NK-92 treated with Interleukin-12 subunit alpha and Interleukin-12 subunit beta, amount 100 ng/mL, for 24 hours (cell line): ENCODE data around the gene PKNOX2.

ENCODE experiments used
- DNase-seq: peaks from one replicate; lab custom pipeline; 2025; lab: John Stamatoyannopoulos, UW

The PKNOX2 gene

GRCh38 chr11:125154378-125155099 lies 10.0 kb upstream of the PKNOX2 start:
- no peak for DNase-seq

GRCh38 chr11:125155100-125155444 lies 9.5 kb upstream of the PKNOX2 start:
- no peak for DNase-seq

DNA sequence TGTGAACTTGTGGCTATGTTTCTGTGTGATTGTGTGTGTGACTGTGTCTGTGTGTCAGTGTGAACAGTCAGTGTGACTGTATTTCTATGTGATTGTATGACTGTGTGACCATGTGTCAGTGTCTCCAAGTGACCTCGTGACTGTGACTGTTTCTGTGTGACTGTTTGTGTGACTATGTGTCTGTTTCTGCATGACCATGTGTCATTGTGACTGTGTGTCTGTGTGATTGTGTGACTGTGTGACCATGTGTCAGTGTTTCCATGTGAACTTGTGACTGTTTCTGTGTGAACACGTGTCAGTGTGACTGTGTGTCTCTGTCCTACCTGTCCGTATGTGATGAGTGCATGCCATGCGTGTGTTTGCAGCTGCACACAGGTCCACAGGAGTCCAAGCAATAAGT lies 8.8 kb upstream of the PKNOX2 start:
- DNase-seq: no peak

DNA sequence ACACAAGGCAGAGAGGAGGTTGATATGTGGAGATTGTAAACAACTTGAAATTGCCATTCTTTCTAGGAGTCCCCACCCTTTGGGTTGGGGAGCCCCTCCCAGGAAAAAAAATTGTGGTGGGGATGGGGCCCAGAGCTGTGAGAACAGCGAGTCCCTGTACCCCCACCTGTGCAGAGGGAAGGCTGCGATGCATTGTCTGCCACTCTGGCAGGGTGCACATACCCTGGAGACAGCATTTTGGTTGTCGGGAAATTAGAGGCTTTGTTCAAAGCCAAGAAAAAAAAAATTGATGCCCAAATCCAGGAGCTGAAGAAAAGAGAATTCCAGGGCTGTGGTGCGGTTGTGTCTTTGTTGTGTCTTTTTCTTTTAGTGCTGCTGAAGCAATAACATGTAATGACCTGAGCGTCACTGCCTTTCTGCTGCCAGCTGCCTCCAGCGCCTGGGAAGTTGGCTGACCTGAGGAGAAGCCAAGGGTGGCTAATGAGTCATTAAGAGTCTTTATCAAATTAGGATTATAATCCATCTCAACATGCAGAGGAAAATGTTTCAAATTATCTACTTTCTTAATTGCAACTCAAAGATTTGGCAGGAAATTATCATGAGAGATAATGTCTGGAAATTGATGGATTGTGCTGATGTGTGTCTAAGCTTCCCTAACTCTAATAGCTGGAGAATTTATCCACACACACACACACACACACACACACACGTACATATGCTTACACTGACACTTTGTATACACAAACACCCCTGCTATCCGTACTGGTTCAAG lies 8.0 kb upstream of the PKNOX2 start:
- no peak for DNase-seq

- DNase-seq: no peak
Observed at GRCh38 chr11:125157118-125157733, 7.3 kb upstream of the PKNOX2 start.

- no peak for DNase-seq
Observed at GRCh38 chr11:125157953-125158680, 6.4 kb upstream of the PKNOX2 start.

DNA sequence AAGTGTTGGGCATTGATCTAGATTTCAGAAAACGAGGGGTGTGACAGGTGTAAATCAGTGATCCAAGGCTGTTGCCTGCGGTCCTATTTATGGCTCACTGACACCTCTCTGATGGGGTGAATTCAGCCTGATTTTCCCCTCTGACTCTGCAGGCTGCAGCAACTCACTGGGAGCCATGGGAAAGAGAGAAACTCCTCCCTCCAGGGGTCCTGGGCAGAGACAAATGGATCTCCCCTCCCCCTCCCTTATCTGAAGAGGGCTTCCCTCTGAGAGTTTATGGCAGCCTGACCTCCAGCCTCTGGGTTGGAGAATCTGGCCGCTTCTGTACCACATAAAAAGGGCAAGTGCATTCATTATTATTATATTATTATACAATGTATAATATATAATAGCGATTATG lies 1.8 kb upstream of the PKNOX2 start:
- DNase-seq: no peak

- no peak for DNase-seq
Observed at GRCh38 chr11:125163431-125164063, 1.0 kb upstream of the PKNOX2 start.

DNA sequence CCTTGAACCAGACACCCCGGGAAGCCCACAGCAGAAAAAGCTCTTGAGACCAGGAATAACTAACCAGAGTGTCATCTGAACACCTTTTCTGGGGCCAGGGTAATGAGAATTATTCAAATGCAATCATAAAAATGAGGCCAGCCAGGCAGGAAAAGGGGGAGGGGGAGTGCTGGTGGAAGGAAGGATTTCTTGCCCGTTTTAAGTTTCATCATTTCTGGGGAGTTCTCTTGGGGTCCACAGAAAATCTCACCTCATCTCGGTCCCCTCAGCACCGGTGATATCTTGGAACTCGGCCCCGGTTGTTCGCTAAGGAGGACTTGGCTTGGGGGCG lies 495 bp upstream of the PKNOX2 start:
- DNase-seq: no peak

DNA sequence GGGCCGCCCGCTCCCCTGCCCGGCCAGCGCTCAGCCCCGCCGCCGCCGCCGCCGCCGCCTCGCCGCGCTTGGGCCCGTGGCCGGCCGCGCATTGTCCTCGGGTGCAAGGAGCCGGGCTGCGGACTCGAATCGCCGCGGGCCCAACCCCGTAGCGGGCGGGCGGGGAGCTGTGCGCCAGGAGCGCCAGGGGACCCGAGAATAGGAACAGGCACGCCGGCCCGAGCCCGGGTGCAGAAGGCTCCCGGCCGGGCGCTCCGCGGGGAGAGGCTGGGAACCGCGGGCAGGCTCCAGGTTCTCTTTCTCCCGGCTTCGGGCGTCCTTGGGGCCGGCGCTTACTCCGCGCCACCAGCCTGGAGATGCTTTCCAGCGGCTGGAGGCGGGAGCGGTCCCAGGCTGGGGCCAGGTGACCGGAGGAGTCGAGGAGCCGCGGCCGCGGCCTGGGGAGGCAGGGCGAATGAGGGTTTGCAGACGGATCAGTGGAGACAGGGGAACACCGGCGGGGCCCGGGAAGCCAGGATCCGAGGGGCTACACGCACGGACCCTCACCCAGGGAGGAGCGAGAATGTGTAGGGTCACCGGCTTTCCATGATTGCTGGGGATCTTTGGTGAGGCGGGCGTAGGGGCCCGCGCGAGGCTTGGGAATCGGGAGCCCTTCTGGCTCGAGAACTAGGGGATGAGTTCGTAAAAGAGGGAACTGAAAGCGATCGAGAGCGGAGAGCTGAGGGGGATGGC lies 726 bp downstream of the PKNOX2 start:
- no peak for DNase-seq

GRCh38 chr11:125165843-125166763 lies 1.6 kb downstream of the PKNOX2 start:
- DNase-seq: no peak

DNA sequence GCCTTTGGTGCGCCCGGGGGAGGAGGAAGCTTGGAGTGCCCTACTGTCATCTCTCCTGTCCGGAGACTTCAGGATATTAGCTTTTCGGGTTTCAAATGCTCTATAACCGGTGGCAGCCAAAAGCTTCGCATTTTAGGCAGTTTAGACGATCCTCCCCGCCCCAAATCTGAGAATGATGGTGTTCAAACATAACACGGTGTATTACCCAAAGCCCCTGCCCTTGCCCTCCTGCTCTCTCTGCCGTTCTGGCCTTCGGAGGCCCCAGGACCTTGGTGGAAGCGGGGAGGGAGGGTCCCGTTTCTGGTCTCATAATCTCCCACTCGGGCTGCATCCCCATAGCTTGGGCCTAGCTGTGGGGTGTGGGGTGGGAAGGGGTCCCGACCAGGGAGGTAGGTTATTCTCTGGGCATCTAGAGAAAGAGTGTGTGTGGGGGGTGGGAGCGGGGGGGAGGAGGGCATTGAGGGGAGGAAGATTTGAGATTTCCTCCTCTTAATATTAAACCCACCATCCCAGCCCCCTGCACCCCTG lies 2.3 kb downstream of the PKNOX2 start:
- DNase-seq: no peak

DNA sequence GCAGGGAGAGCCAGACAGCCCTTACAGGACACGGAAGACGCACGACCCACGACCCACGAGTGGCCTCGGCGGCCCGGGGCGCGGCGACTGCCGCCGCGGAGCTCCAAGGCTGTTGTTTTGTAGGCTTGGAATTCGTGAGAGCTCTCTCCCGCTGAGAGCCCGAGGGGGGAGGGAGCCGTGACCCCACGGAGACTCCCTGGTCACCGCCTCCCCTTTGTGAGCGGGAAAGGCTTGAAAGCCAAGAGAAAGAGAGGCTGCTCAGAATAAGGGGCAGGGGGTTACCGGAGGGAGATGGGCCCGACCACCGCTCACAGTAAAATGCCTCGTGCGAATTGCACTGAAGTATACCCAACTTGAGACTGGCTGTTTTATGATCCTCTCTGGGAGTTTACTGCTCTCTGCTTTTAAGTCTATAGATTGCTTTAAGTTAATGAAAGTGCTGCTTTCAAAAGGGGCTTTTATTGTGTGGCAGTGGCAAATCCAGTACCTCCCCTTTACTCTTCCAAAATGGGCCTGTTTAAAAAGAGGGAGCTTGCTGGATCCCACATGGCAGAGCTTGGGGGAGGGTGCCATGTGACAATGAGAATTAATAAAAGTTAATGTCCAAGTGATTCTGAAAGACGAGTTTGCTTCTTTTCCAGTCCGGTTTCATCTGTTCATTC lies 2.9 kb downstream of the PKNOX2 start:
- no peak for DNase-seq

GRCh38 chr11:125167954-125168835 lies 3.6 kb downstream of the PKNOX2 start:
- DNase-seq: no peak

DNA sequence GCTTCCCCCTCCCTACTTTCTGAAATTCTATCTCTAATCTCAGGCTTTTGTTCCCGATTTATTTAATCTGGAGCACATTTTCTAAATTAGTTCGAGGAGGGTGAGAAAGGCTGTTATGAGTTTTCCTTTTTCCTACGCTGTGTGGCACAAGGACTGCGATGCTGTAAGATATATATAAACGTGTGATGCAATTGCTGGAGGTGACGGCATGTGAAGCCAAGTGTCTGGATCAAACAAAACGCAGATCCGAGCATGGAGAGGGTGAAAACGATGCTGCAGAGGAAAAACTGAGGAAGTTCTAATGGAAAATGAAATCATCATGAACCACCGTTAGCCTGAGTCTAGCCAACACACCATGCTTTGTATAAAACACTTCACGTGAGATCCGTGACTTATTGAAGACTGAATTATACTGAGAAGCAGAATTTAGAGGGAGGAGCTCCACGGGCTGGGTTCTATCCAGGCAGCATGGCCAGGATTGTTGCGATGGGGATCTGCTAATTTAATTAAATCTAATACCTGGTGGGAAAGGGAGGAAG lies 4.4 kb downstream of the PKNOX2 start:
- DNase-seq: no peak

- no peak for DNase-seq
Observed at GRCh38 chr11:125170001-125170509, 5.5 kb downstream of the PKNOX2 start.

- DNase-seq: no peak
Observed at GRCh38 chr11:125170510-125171031, 6.0 kb downstream of the PKNOX2 start.

- no peak for DNase-seq
Observed at GRCh38 chr11:125171974-125172373, 7.4 kb downstream of the PKNOX2 start.
